ENCODE results near the gene KCNA5. TPM values are rescaled to one million over a fixed set of nuclear protein-coding genes. Genes with fewer than 3 reads are reported as not detected.

The KCNA5 gene
- polyA plus RNA-seq, 4 donors = 0.30 to 3.1 TPM; not detected in 2

GRCh38 chr12:5059358-5059757 lies 15.7 kb downstream of the KCNA5 start:
- no peak for FAIRE-seq

GRCh38 chr12:5060958-5061357 lies 17.3 kb downstream of the KCNA5 start:
- Histone ChIP-seq H3K36me3 (ENCODE audit: control insufficient read depth in 3 of 3, insufficient read depth in 2 of 3, low read depth in 1 of 3, low read length in 3 of 3) (no peaks in the 10 kb centered on the region), H3K4me3 (ENCODE audit: low read depth in 1 of 3, low read length in 3 of 3) (no peak overlapping the region), H3K9me3 (ENCODE audit: control insufficient read depth in 2 of 2, insufficient read depth in 1 of 2, low read depth in 1 of 2, low read length in 1 of 2) (no peaks in the 10 kb centered on the region), H3K27ac (ENCODE audit: low read depth in 1 of 3, low read length in 2 of 3) (no peak overlapping the region), H3K27me3 (ENCODE audit: control insufficient read depth in 3 of 3, insufficient read depth in 3 of 3, low read length in 3 of 3) (peaks cover 0 to 3% (median 0%) of the 10 kb centered on the region in 3 donors), H3K4me1 (ENCODE audit: control insufficient read depth in 3 of 3, insufficient read depth in 2 of 3, low read depth in 1 of 3, low read length in 2 of 3) (no peaks in the 10 kb centered on the region)
- no peak for DNase-seq
- WGBS, 3 donors = 63 to 75% (median 74%) methylated on average over 3 of the region's 3 CpGs
- no peak for FAIRE-seq

More at GRCh38 chr12:5059358-5059757, 15.7 kb downstream of the KCNA5 start:
- WGBS, 3 donors = 58 to 71% (median 58%) methylated on average over 6 of the region's 6 CpGs
- H3K4me3 ChIP-seq (ENCODE audit: low read depth in 1 of 3, low read length in 3 of 3) = no peak overlapping the region
- peaks cover 0 to 3% (median 0%) of the 10 kb centered on the region in 3 donors for H3K27me3 ChIP-seq (ENCODE audit: control insufficient read depth in 3 of 3, insufficient read depth in 3 of 3, low read length in 3 of 3)
- H3K27ac ChIP-seq (ENCODE audit: low read depth in 1 of 3, low read length in 2 of 3) = no peak overlapping the region
- no peaks in the 10 kb centered on the region for H3K4me1 ChIP-seq (ENCODE audit: control insufficient read depth in 3 of 3, insufficient read depth in 2 of 3, low read depth in 1 of 3, low read length in 2 of 3)
- no peak for DNase-seq
- no peaks in the 10 kb centered on the region for H3K9me3 ChIP-seq (ENCODE audit: control insufficient read depth in 2 of 2, insufficient read depth in 1 of 2, low read depth in 1 of 2, low read length in 1 of 2)
- H3K36me3 ChIP-seq (ENCODE audit: control insufficient read depth in 3 of 3, insufficient read depth in 2 of 3, low read depth in 1 of 3, low read length in 3 of 3) = no peaks in the 10 kb centered on the region

- no peaks in the 10 kb centered on the region for H3K4me1 ChIP-seq (ENCODE audit: control insufficient read depth in 3 of 3, insufficient read depth in 2 of 3, low read depth in 1 of 3, low read length in 2 of 3)
- no peaks in the 10 kb centered on the region for H3K9me3 ChIP-seq (ENCODE audit: control insufficient read depth in 2 of 2, insufficient read depth in 1 of 2, low read depth in 1 of 2, low read length in 1 of 2)
- WGBS, 3 donors = 41 to 77% (median 59%) methylated on average over 1 of the region's 1 CpG
- no peak overlapping the region for H3K4me3 ChIP-seq (ENCODE audit: low read depth in 1 of 3, low read length in 3 of 3)
- H3K36me3 ChIP-seq (ENCODE audit: control insufficient read depth in 3 of 3, insufficient read depth in 2 of 3, low read depth in 1 of 3, low read length in 3 of 3) = no peaks in the 10 kb centered on the region
- FAIRE-seq (no peak), DNase-seq (no peak)
- H3K27ac ChIP-seq (ENCODE audit: low read depth in 1 of 3, low read length in 2 of 3) = no peak overlapping the region
- peaks cover 0 to 3% (median 0%) of the 10 kb centered on the region in 3 donors for H3K27me3 ChIP-seq (ENCODE audit: control insufficient read depth in 3 of 3, insufficient read depth in 3 of 3, low read length in 3 of 3)
These were observed 19.5 kb downstream of the KCNA5 start for GRCh38 chr12:5063149-5063548.

GRCh38 chr12:5064913-5065490 lies 21.3 kb downstream of the KCNA5 start:
- 71 to 83% (median 82%) methylated on average over 3 of the region's 3 CpGs for WGBS, 3 donors
- no peaks in the 10 kb centered on the region for H3K4me1 ChIP-seq (ENCODE audit: control insufficient read depth in 3 of 3, insufficient read depth in 2 of 3, low read depth in 1 of 3, low read length in 2 of 3)
- DNase-seq = no peak
- H3K36me3 ChIP-seq (ENCODE audit: control insufficient read depth in 3 of 3, insufficient read depth in 2 of 3, low read depth in 1 of 3, low read length in 3 of 3) = no peaks in the 10 kb centered on the region
- no peak overlapping the region for H3K27ac ChIP-seq (ENCODE audit: low read depth in 1 of 3, low read length in 2 of 3)
- no peak for FAIRE-seq
- no peak overlapping the region for H3K4me3 ChIP-seq (ENCODE audit: low read depth in 1 of 3, low read length in 3 of 3)
- H3K9me3 ChIP-seq (ENCODE audit: control insufficient read depth in 2 of 2, insufficient read depth in 1 of 2, low read depth in 1 of 2, low read length in 1 of 2) = no peaks in the 10 kb centered on the region
- H3K27me3 ChIP-seq (ENCODE audit: control insufficient read depth in 3 of 3, insufficient read depth in 3 of 3, low read length in 3 of 3) = peaks cover 0 to 7% (median 0%) of the 10 kb centered on the region in 3 donors

GRCh38 chr12:5066251-5066650 lies 22.6 kb downstream of the KCNA5 start:
- Histone ChIP-seq H3K4me3 (ENCODE audit: low read depth in 1 of 3, low read length in 3 of 3) (no peak overlapping the region), H3K36me3 (ENCODE audit: control insufficient read depth in 3 of 3, insufficient read depth in 2 of 3, low read depth in 1 of 3, low read length in 3 of 3) (no peaks in the 10 kb centered on the region), H3K9me3 (ENCODE audit: control insufficient read depth in 2 of 2, insufficient read depth in 1 of 2, low read depth in 1 of 2, low read length in 1 of 2) (no peaks in the 10 kb centered on the region), H3K4me1 (ENCODE audit: control insufficient read depth in 3 of 3, insufficient read depth in 2 of 3, low read depth in 1 of 3, low read length in 2 of 3) (no peaks in the 10 kb centered on the region), H3K27ac (ENCODE audit: low read depth in 1 of 3, low read length in 2 of 3) (no peak overlapping the region), H3K27me3 (ENCODE audit: control insufficient read depth in 3 of 3, insufficient read depth in 3 of 3, low read length in 3 of 3) (peaks cover 0 to 13% (median 0%) of the 10 kb centered on the region in 3 donors)
- no peak for DNase-seq
- FAIRE-seq = no peak
- 63 to 68% (median 67%) methylated on average over 4 of the region's 4 CpGs for WGBS, 3 donors

GRCh38 chr12:5068126-5068525 lies 24.4 kb downstream of the KCNA5 start:
- Histone ChIP-seq H3K4me1 (ENCODE audit: control insufficient read depth in 3 of 3, insufficient read depth in 2 of 3, low read depth in 1 of 3, low read length in 2 of 3) (no peaks in the 10 kb centered on the region), H3K4me3 (ENCODE audit: low read depth in 1 of 3, low read length in 3 of 3) (no peak overlapping the region), H3K27ac (ENCODE audit: low read depth in 1 of 3, low read length in 2 of 3) (no peak overlapping the region), H3K9me3 (ENCODE audit: control insufficient read depth in 2 of 2, insufficient read depth in 1 of 2, low read depth in 1 of 2, low read length in 1 of 2) (no peaks in the 10 kb centered on the region), H3K27me3 (ENCODE audit: control insufficient read depth in 3 of 3, insufficient read depth in 3 of 3, low read length in 3 of 3) (peaks cover 0 to 13% (median 0%) of the 10 kb centered on the region in 3 donors), H3K36me3 (ENCODE audit: control insufficient read depth in 3 of 3, insufficient read depth in 2 of 3, low read depth in 1 of 3, low read length in 3 of 3) (no peaks in the 10 kb centered on the region)
- FAIRE-seq = no peak
- 17 to 49% (median 26%) methylated on average over 2 of the region's 2 CpGs for WGBS, 3 donors
- DNase-seq = no peak

- FAIRE-seq (no peak), DNase-seq (no peak)
- H3K4me1 ChIP-seq (ENCODE audit: control insufficient read depth in 3 of 3, insufficient read depth in 2 of 3, low read depth in 1 of 3, low read length in 2 of 3) = no peaks in the 10 kb centered on the region
- H3K36me3 ChIP-seq (ENCODE audit: control insufficient read depth in 3 of 3, insufficient read depth in 2 of 3, low read depth in 1 of 3, low read length in 3 of 3) = no peaks in the 10 kb centered on the region
- no peak overlapping the region for H3K27ac ChIP-seq (ENCODE audit: low read depth in 1 of 3, low read length in 2 of 3)
- peaks cover 0 to 13% (median 0%) of the 10 kb centered on the region in 3 donors for H3K27me3 ChIP-seq (ENCODE audit: control insufficient read depth in 3 of 3, insufficient read depth in 3 of 3, low read length in 3 of 3)
- H3K4me3 ChIP-seq (ENCODE audit: low read depth in 1 of 3, low read length in 3 of 3) = no peak overlapping the region
- no peaks in the 10 kb centered on the region for H3K9me3 ChIP-seq (ENCODE audit: control insufficient read depth in 2 of 2, insufficient read depth in 1 of 2, low read depth in 1 of 2, low read length in 1 of 2)
- 24 to 60% (median 31%) methylated on average over 1 of the region's 1 CpG for WGBS, 3 donors
These were observed 24.9 kb downstream of the KCNA5 start for GRCh38 chr12:5068619-5069018.

- no peaks in the 10 kb centered on the region for H3K4me1 ChIP-seq (ENCODE audit: control insufficient read depth in 3 of 3, insufficient read depth in 2 of 3, low read depth in 1 of 3, low read length in 2 of 3)
- FAIRE-seq (no peak), DNase-seq (no peak)
- H3K27ac ChIP-seq (ENCODE audit: low read depth in 1 of 3, low read length in 2 of 3) = no peak overlapping the region
- peaks cover 0 to 13% (median 0%) of the 10 kb centered on the region in 3 donors for H3K27me3 ChIP-seq (ENCODE audit: control insufficient read depth in 3 of 3, insufficient read depth in 3 of 3, low read length in 3 of 3)
- WGBS, 3 donors = 38 to 57% (median 44%) methylated on average over 3 of the region's 3 CpGs
- no peaks in the 10 kb centered on the region for H3K36me3 ChIP-seq (ENCODE audit: control insufficient read depth in 3 of 3, insufficient read depth in 2 of 3, low read depth in 1 of 3, low read length in 3 of 3)
- no peak overlapping the region for H3K4me3 ChIP-seq (ENCODE audit: low read depth in 1 of 3, low read length in 3 of 3)
- H3K9me3 ChIP-seq (ENCODE audit: control insufficient read depth in 2 of 2, insufficient read depth in 1 of 2, low read depth in 1 of 2, low read length in 1 of 2) = no peaks in the 10 kb centered on the region
These were observed 26.4 kb downstream of the KCNA5 start for GRCh38 chr12:5070090-5070489.

- DNase-seq = no peak
- WGBS, 3 donors = 67 to 80% (median 75%) methylated on average over 4 of the region's 4 CpGs
- H3K4me3 ChIP-seq (ENCODE audit: low read depth in 1 of 3, low read length in 3 of 3) = no peak overlapping the region
- no peak for FAIRE-seq
- H3K36me3 ChIP-seq (ENCODE audit: control insufficient read depth in 3 of 3, insufficient read depth in 2 of 3, low read depth in 1 of 3, low read length in 3 of 3) = no peaks in the 10 kb centered on the region
- no peaks in the 10 kb centered on the region for H3K4me1 ChIP-seq (ENCODE audit: control insufficient read depth in 3 of 3, insufficient read depth in 2 of 3, low read depth in 1 of 3, low read length in 2 of 3)
- H3K27ac ChIP-seq (ENCODE audit: low read depth in 1 of 3, low read length in 2 of 3) = no peak overlapping the region
- peaks cover 0 to 13% (median 0%) of the 10 kb centered on the region in 3 donors for H3K27me3 ChIP-seq (ENCODE audit: control insufficient read depth in 3 of 3, insufficient read depth in 3 of 3, low read length in 3 of 3)
- no peaks in the 10 kb centered on the region for H3K9me3 ChIP-seq (ENCODE audit: control insufficient read depth in 2 of 2, insufficient read depth in 1 of 2, low read depth in 1 of 2, low read length in 1 of 2)
These were observed 27.8 kb downstream of the KCNA5 start for GRCh38 chr12:5071496-5071895.
